Suppressor macrophage (primary cell): ENCODE measurements around the gene GBA2.

Source experiments
- DNase-seq, 4 experiments: peaks; one replicate each; pipeline ENCODE4 v3.0.0-alpha.2; 2020 to 2022

Gene GBA2

GRCh38 chr9:35763803-35764202 is 14.8 kb upstream of the GBA2 start:
- no peak for DNase-seq

GRCh38 chr9:35763181-35763580 is 14.2 kb upstream of the GBA2 start:
- no peak for DNase-seq

GRCh38 chr9:35760651-35761050 is 11.6 kb upstream of the GBA2 start:
- peak; percentile 44 to 65 (median 58) for DNase-seq

GRCh38 chr9:35759795-35760194 is 10.8 kb upstream of the GBA2 start:
- DNase-seq = no peak

- DNase-seq = peak in 1 of 4 experiments; percentile 15
These were observed 9.5 kb upstream of the GBA2 start for GRCh38 chr9:35758475-35759050.

- no peak for DNase-seq
These were observed 8.9 kb upstream of the GBA2 start for GRCh38 chr9:35757892-35758275.

GRCh38 chr9:35757226-35757891 is 8.3 kb upstream of the GBA2 start:
- DNase-seq = peak in 2 of 4 experiments; percentile 38 to 47

- peak in 2 of 4 experiments; percentile 45 to 62 for DNase-seq
These were observed 7.5 kb upstream of the GBA2 start for GRCh38 chr9:35756275-35757225.

- DNase-seq = no peak
These were observed 6.0 kb upstream of the GBA2 start for GRCh38 chr9:35755071-35755470.

GRCh38 chr9:35754264-35754663 is 5.2 kb upstream of the GBA2 start, which contains the start of gene MSMP:
MSMP (minus strand) TSS chr9:35754276; CDS start chr9:35754129, 147 bp downstream.
- no peak for DNase-seq

GRCh38 chr9:35753466-35753865 is 4.4 kb upstream of the GBA2 start:
- DNase-seq = no peak

- DNase-seq = no peak
These were observed 1.2 kb upstream of the GBA2 start for GRCh38 chr9:35750256-35750531.

- DNase-seq = peak in 2 of 4 experiments; percentile 32 to 43
These were observed 657 bp upstream of the GBA2 start for GRCh38 chr9:35749515-35750255.

- no peak for DNase-seq
These were observed 678 bp downstream of the GBA2 start for GRCh38 chr9:35748242-35748857.

GRCh38 chr9:35746583-35746982 is 2.4 kb downstream of the GBA2 start:
- no peak for DNase-seq

GRCh38 chr9:35745569-35745968 is 3.5 kb downstream of the GBA2 start:
- no peak for DNase-seq

GRCh38 chr9:35743880-35744518 is 5.0 kb downstream of the GBA2 start:
- DNase-seq = no peak

- peak in 2 of 4 experiments; percentile 34 to 53 for DNase-seq
These were observed 5.6 kb downstream of the GBA2 start for GRCh38 chr9:35743452-35743851.

GRCh38 chr9:35741740-35742139 is 7.3 kb downstream of the GBA2 start:
- no peak for DNase-seq

- DNase-seq = no peak
These were observed 8.8 kb downstream of the GBA2 start for GRCh38 chr9:35740243-35740642.

GRCh38 chr9:35738924-35739323 is 10.1 kb downstream of the GBA2 start:
- no peak for DNase-seq

GRCh38 chr9:35738186-35738585 is 10.8 kb downstream of the GBA2 start:
- DNase-seq = no peak
